WTC11 (cell line): ENCODE measurements around the gene UBN1. TPM values are rescaled to one million over a fixed set of nuclear protein-coding genes. Genes with fewer than 3 reads are reported as not detected.

Source experiments
- ARID4B ChIP-seq: sonication (generic); formaldehyde crosslinking; IDR thresholded peaks from 2 replicates; pipeline ENCODE4 v1.8.0; 2023; ENCODE audit warnings: missing genetic modification reagents, mild to moderate bottlenecking, borderline replicate concordance
- ELF4 ChIP-seq: sonication (generic); formaldehyde crosslinking; IDR thresholded peaks from 2 replicates; pipeline ENCODE4 v1.8.1; 2022; ENCODE audit warnings: low read depth, mild to moderate bottlenecking, moderate library complexity, missing genetic modification reagents
- ETV6 ChIP-seq: sonication (generic); formaldehyde crosslinking; IDR thresholded peaks from 2 replicates; pipeline ENCODE4 v1.8.1; 2022; ENCODE audit warnings: mild to moderate bottlenecking, missing genetic modification reagents
- HMGXB4 ChIP-seq: sonication (generic); formaldehyde crosslinking; IDR thresholded peaks from 2 replicates; pipeline ENCODE4 v1.8.1; 2023; ENCODE audit warnings: mild to moderate bottlenecking, moderate library complexity, missing genetic modification reagents
- IRF1 ChIP-seq: sonication (generic); formaldehyde crosslinking; IDR thresholded peaks from 2 replicates; pipeline ENCODE4 v1.8.0; 2023; ENCODE audit warnings: missing genetic modification reagents
- NR2C2 ChIP-seq: sonication (generic); formaldehyde crosslinking; IDR thresholded peaks from 2 replicates; pipeline ENCODE4 v1.8.0; 2022; ENCODE audit warnings: mild to moderate bottlenecking, missing genetic modification reagents
- NR3C1 ChIP-seq: sonication (generic); formaldehyde crosslinking; conservative IDR thresholded peaks from 2 replicates; pipeline ENCODE4 v1.8.1; 2023; ENCODE audit warnings: low read depth, mild to moderate bottlenecking, missing genetic modification reagents
- SMAD4 ChIP-seq: sonication (generic); formaldehyde crosslinking; IDR thresholded peaks from 2 replicates; pipeline ENCODE4 v1.8.0; 2022; ENCODE audit warnings: mild to moderate bottlenecking, missing genetic modification reagents
- TEAD4 ChIP-seq: sonication (generic); formaldehyde crosslinking; IDR thresholded peaks from 2 replicates; pipeline ENCODE4 v1.8.0; 2022; ENCODE audit warnings: mild to moderate bottlenecking, missing genetic modification reagents
- USF2 ChIP-seq: sonication (generic); formaldehyde crosslinking; IDR thresholded peaks from 2 replicates; pipeline ENCODE4 v1.8.1; 2023; ENCODE audit warnings: mild to moderate bottlenecking, missing genetic modification reagents, moderate library complexity
- ZNF121 ChIP-seq: sonication (generic); formaldehyde crosslinking; IDR thresholded peaks from 2 replicates; pipeline ENCODE4 v1.8.0; 2023; ENCODE audit warnings: missing genetic modification reagents
- ZNF396 ChIP-seq: fragments of 250-450 bp; sonication (Bioruptor Pico); IDR thresholded peaks from 2 replicates; pipeline ENCODE4 v1.8.0; 2021; ENCODE audit warnings: mild to moderate bottlenecking, moderate library complexity, borderline replicate concordance
- ZNF423 ChIP-seq: fragments of 250-450 bp; sonication (Bioruptor Pico); IDR thresholded peaks from 2 replicates; pipeline ENCODE4 v2.1.2; 2022; ENCODE audit warnings: mild to moderate bottlenecking, moderate library complexity
- total RNA-seq: library from RNA; stranded (reverse); gene quantifications from 3 replicates; pipeline ENCODE4 v1.2.3, GENCODE V29; 2021
- TF ChIP-seq, protein P1 (sequence below): fragments of 250-450 bp; sonication (Bioruptor Pico); IDR thresholded peaks from 2 replicates; pipeline ENCODE4 v1.9.0; 2021; ENCODE audit warnings: mild to moderate bottlenecking
- TF ChIP-seq, protein P2 (sequence below): sonication (generic); formaldehyde crosslinking; IDR thresholded peaks from 2 replicates; pipeline ENCODE4 v1.8.1; 2023; ENCODE audit warnings: mild to moderate bottlenecking, missing genetic modification reagents, moderate library complexity
- TF ChIP-seq, protein P3 (sequence below): sonication (generic); formaldehyde crosslinking; conservative IDR thresholded peaks from 2 replicates; pipeline ENCODE4 v1.8.1; 2023; ENCODE audit warnings: mild to moderate bottlenecking, low read depth, missing genetic modification reagents, moderate library complexity

Gene UBN1
- total RNA-seq, 1 experiment from 2014 or later = 38.5 TPM

GRCh38 chr16:4894276-4895150 lies 47.2 kb downstream of the UBN1 start (continued):
- TF ChIP-seq HMGXB4 (CRISPR knock-in tag) (no peak), ZNF121 (CRISPR knock-in tag) (no peak), ZNF423 (CRISPR knock-in tag) (no peak), SMAD4 (CRISPR knock-in tag) (no peak), ETV6 (CRISPR knock-in tag) (no peak), NR3C1 (CRISPR knock-in tag) (no peak), ZNF396 (CRISPR knock-in tag) (no peak), ARID4B (CRISPR knock-in tag) (no peak), IRF1 (CRISPR knock-in tag) (no peak), NR2C2 (CRISPR knock-in tag) (no peak), USF2 (CRISPR knock-in tag) (peak; percentile 88), TEAD4 (CRISPR knock-in tag) (no peak), ELF4 (no peak)
- TF ChIP-seq, protein P1, sequence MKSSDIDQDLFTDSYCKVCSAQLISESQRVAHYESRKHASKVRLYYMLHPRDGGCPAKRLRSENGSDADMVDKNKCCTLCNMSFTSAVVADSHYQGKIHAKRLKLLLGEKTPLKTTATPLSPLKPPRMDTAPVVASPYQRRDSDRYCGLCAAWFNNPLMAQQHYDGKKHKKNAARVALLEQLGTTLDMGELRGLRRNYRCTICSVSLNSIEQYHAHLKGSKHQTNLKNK (CRISPR knock-in tag) = no peak
- TF ChIP-seq, protein P2, sequence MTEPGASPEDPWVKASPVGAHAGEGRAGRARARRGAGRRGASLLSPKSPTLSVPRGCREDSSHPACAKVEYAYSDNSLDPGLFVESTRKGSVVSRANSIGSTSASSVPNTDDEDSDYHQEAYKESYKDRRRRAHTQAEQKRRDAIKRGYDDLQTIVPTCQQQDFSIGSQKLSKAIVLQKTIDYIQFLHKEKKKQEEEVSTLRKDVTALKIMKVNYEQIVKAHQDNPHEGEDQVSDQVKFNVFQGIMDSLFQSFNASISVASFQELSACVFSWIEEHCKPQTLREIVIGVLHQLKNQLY (CRISPR knock-in tag) = no peak
- TF ChIP-seq, protein P3, sequence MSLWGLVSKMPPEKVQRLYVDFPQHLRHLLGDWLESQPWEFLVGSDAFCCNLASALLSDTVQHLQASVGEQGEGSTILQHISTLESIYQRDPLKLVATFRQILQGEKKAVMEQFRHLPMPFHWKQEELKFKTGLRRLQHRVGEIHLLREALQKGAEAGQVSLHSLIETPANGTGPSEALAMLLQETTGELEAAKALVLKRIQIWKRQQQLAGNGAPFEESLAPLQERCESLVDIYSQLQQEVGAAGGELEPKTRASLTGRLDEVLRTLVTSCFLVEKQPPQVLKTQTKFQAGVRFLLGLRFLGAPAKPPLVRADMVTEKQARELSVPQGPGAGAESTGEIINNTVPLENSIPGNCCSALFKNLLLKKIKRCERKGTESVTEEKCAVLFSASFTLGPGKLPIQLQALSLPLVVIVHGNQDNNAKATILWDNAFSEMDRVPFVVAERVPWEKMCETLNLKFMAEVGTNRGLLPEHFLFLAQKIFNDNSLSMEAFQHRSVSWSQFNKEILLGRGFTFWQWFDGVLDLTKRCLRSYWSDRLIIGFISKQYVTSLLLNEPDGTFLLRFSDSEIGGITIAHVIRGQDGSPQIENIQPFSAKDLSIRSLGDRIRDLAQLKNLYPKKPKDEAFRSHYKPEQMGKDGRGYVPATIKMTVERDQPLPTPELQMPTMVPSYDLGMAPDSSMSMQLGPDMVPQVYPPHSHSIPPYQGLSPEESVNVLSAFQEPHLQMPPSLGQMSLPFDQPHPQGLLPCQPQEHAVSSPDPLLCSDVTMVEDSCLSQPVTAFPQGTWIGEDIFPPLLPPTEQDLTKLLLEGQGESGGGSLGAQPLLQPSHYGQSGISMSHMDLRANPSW (CRISPR knock-in tag) = no peak
